PC-3 (cell line): Measurements from ENCODE around the gene NAV2.

Experiments used
- EZH2 ChIP-seq: fragments of 300-600 bp; sonication (generic); IDR thresholded peaks from one replicate; pipeline ENCODE4 v1.6.1; 2017; ENCODE audit warnings: antibody characterized with exemption, mild to moderate bottlenecking, low read length; ENCODE audit not compliant: unreplicated experiment
- TF ChIP-seq, protein P1 (sequence below): fragments of 300-600 bp; sonication (generic); conservative IDR thresholded peaks from 2 replicates; pipeline ENCODE4 v1.5.1; 2017; ENCODE audit warnings: antibody characterized with exemption, low read depth, mild to moderate bottlenecking, low read length

GRCh38 chr11:19687392-19687791 lies 25.2 kb upstream of the NAV2 start:
- TF ChIP-seq, protein P1, sequence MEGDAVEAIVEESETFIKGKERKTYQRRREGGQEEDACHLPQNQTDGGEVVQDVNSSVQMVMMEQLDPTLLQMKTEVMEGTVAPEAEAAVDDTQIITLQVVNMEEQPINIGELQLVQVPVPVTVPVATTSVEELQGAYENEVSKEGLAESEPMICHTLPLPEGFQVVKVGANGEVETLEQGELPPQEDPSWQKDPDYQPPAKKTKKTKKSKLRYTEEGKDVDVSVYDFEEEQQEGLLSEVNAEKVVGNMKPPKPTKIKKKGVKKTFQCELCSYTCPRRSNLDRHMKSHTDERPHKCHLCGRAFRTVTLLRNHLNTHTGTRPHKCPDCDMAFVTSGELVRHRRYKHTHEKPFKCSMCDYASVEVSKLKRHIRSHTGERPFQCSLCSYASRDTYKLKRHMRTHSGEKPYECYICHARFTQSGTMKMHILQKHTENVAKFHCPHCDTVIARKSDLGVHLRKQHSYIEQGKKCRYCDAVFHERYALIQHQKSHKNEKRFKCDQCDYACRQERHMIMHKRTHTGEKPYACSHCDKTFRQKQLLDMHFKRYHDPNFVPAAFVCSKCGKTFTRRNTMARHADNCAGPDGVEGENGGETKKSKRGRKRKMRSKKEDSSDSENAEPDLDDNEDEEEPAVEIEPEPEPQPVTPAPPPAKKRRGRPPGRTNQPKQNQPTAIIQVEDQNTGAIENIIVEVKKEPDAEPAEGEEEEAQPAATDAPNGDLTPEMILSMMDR = no peak
- no peak for TF ChIP-seq EZH2
